ENCODE data around the gene TCERG1L. TPM values are rescaled to one million over a fixed set of nuclear protein-coding genes. Genes with fewer than 3 reads are reported as not detected.

Gene TCERG1L
- total and polyA plus RNA-seq, 4 donors = 1.9 to 23.5 (median 14.9) TPM

GRCh38 chr10:131092876-131093275 lies 218.6 kb downstream of the TCERG1L start:
- WGBS (ENCODE audit: insufficient coverage) = 86% methylated on average over 16 of the region's 21 CpGs

GRCh38 chr10:131092386-131092785 lies 219.1 kb downstream of the TCERG1L start:
- H3K27ac ChIP-seq (ENCODE audit: low read depth, low read length) = no peak overlapping the region
- peaks cover 6% of the 10 kb centered on the region for H3K36me3 ChIP-seq (ENCODE audit: control insufficient read depth, insufficient read depth, low read length)
- H3K4me1 ChIP-seq (ENCODE audit: control insufficient read depth, insufficient read depth, low read length) = peaks cover 20% of the 10 kb centered on the region
- DNase-seq (ENCODE audit: low read depth in 4 of 6, low spot score in 6 of 6) = no peak
- H3K4me3 ChIP-seq (ENCODE audit: low read depth, low read length) = no peak overlapping the region
- H3K9me3 ChIP-seq (ENCODE audit: control insufficient read depth, insufficient read depth, low read length) = no peaks in the 10 kb centered on the region
- 91% methylated on average over 6 of the region's 12 CpGs for WGBS (ENCODE audit: insufficient coverage)
- H3K27me3 ChIP-seq (ENCODE audit: control insufficient read depth, insufficient read depth, low read length) = no peaks in the 10 kb centered on the region

More at GRCh38 chr10:131092876-131093275, 218.6 kb downstream of the TCERG1L start:
- peaks cover 6% of the 10 kb centered on the region for H3K36me3 ChIP-seq (ENCODE audit: control insufficient read depth, insufficient read depth, low read length)
- no peaks in the 10 kb centered on the region for H3K9me3 ChIP-seq (ENCODE audit: control insufficient read depth, insufficient read depth, low read length)
- peak in 1 of 6 donors; percentile 46 for DNase-seq (ENCODE audit: low read depth in 4 of 6, low spot score in 6 of 6)
- peaks cover 20% of the 10 kb centered on the region for H3K4me1 ChIP-seq (ENCODE audit: control insufficient read depth, insufficient read depth, low read length)
- no peaks in the 10 kb centered on the region for H3K27me3 ChIP-seq (ENCODE audit: control insufficient read depth, insufficient read depth, low read length)
- no peak overlapping the region for H3K4me3 ChIP-seq (ENCODE audit: low read depth, low read length)
- H3K27ac ChIP-seq (ENCODE audit: low read depth, low read length) = no peak overlapping the region

GRCh38 chr10:131091682-131092081 lies 219.8 kb downstream of the TCERG1L start:
- Histone ChIP-seq H3K27me3 (ENCODE audit: control insufficient read depth, insufficient read depth, low read length) (no peaks in the 10 kb centered on the region), H3K4me3 (ENCODE audit: low read depth, low read length) (no peak overlapping the region), H3K36me3 (ENCODE audit: control insufficient read depth, insufficient read depth, low read length) (peaks cover 6% of the 10 kb centered on the region), H3K9me3 (ENCODE audit: control insufficient read depth, insufficient read depth, low read length) (no peaks in the 10 kb centered on the region), H3K4me1 (ENCODE audit: control insufficient read depth, insufficient read depth, low read length) (peaks cover 20% of the 10 kb centered on the region), H3K27ac (ENCODE audit: low read depth, low read length) (no peak overlapping the region)
- WGBS (ENCODE audit: insufficient coverage) = 80% methylated on average over 9 of the region's 11 CpGs
- no peak for DNase-seq (ENCODE audit: low read depth in 4 of 6, low spot score in 6 of 6)

- no peak overlapping the region for H3K4me3 ChIP-seq (ENCODE audit: low read depth, low read length)
- H3K36me3 ChIP-seq (ENCODE audit: control insufficient read depth, insufficient read depth, low read length) = peaks cover 6% of the 10 kb centered on the region
- H3K27me3 ChIP-seq (ENCODE audit: control insufficient read depth, insufficient read depth, low read length) = no peaks in the 10 kb centered on the region
- no peak for DNase-seq (ENCODE audit: low read depth in 4 of 6, low spot score in 6 of 6)
- peaks cover 20% of the 10 kb centered on the region for H3K4me1 ChIP-seq (ENCODE audit: control insufficient read depth, insufficient read depth, low read length)
- H3K9me3 ChIP-seq (ENCODE audit: control insufficient read depth, insufficient read depth, low read length) = no peaks in the 10 kb centered on the region
- WGBS (ENCODE audit: insufficient coverage) = 80% methylated on average over 17 of the region's 17 CpGs
- no peak overlapping the region for H3K27ac ChIP-seq (ENCODE audit: low read depth, low read length)
Observed at GRCh38 chr10:131090761-131091661, 220.5 kb downstream of the TCERG1L start.

- H3K9me3 ChIP-seq (ENCODE audit: control insufficient read depth, insufficient read depth, low read length) = no peaks in the 10 kb centered on the region
- no peak overlapping the region for H3K27ac ChIP-seq (ENCODE audit: low read depth, low read length)
- H3K4me1 ChIP-seq (ENCODE audit: control insufficient read depth, insufficient read depth, low read length) = peaks cover 13% of the 10 kb centered on the region
- no peak for DNase-seq (ENCODE audit: low read depth in 4 of 6, low spot score in 6 of 6)
- WGBS (ENCODE audit: insufficient coverage) = 87% methylated on average over 13 of the region's 14 CpGs
- H3K36me3 ChIP-seq (ENCODE audit: control insufficient read depth, insufficient read depth, low read length) = peaks cover 3% of the 10 kb centered on the region
- no peaks in the 10 kb centered on the region for H3K27me3 ChIP-seq (ENCODE audit: control insufficient read depth, insufficient read depth, low read length)
- H3K4me3 ChIP-seq (ENCODE audit: low read depth, low read length) = no peak overlapping the region
Observed at GRCh38 chr10:131089861-131090260, 221.7 kb downstream of the TCERG1L start.

GRCh38 chr10:131089150-131089549 lies 222.4 kb downstream of the TCERG1L start:
- Histone ChIP-seq H3K36me3 (ENCODE audit: control insufficient read depth, insufficient read depth, low read length) (peaks cover 3% of the 10 kb centered on the region), H3K4me3 (ENCODE audit: low read depth, low read length) (no peak overlapping the region), H3K9me3 (ENCODE audit: control insufficient read depth, insufficient read depth, low read length) (no peaks in the 10 kb centered on the region), H3K27ac (ENCODE audit: low read depth, low read length) (no peak overlapping the region), H3K4me1 (ENCODE audit: control insufficient read depth, insufficient read depth, low read length) (peaks cover 6% of the 10 kb centered on the region), H3K27me3 (ENCODE audit: control insufficient read depth, insufficient read depth, low read length) (no peaks in the 10 kb centered on the region)
- no peak for DNase-seq (ENCODE audit: low read depth in 4 of 6, low spot score in 6 of 6)
- WGBS (ENCODE audit: insufficient coverage) = 93% methylated on average over 16 of the region's 21 CpGs

- H3K4me3 ChIP-seq (ENCODE audit: low read depth, low read length) = no peak overlapping the region
- no peak overlapping the region for H3K27ac ChIP-seq (ENCODE audit: low read depth, low read length)
- no peaks in the 10 kb centered on the region for H3K27me3 ChIP-seq (ENCODE audit: control insufficient read depth, insufficient read depth, low read length)
- peaks cover 3% of the 10 kb centered on the region for H3K36me3 ChIP-seq (ENCODE audit: control insufficient read depth, insufficient read depth, low read length)
- H3K4me1 ChIP-seq (ENCODE audit: control insufficient read depth, insufficient read depth, low read length) = peaks cover 5% of the 10 kb centered on the region
- no peak for DNase-seq (ENCODE audit: low read depth in 4 of 6, low spot score in 6 of 6)
- H3K9me3 ChIP-seq (ENCODE audit: control insufficient read depth, insufficient read depth, low read length) = no peaks in the 10 kb centered on the region
- WGBS (ENCODE audit: insufficient coverage) = 88% methylated on average over 23 of the region's 25 CpGs
Observed at GRCh38 chr10:131088619-131089018, 222.9 kb downstream of the TCERG1L start.

- no peak overlapping the region for H3K4me3 ChIP-seq (ENCODE audit: low read depth, low read length)
- H3K4me1 ChIP-seq (ENCODE audit: control insufficient read depth, insufficient read depth, low read length) = peaks cover 5% of the 10 kb centered on the region
- DNase-seq (ENCODE audit: low read depth in 4 of 6, low spot score in 6 of 6) = no peak
- H3K27ac ChIP-seq (ENCODE audit: low read depth, low read length) = no peak overlapping the region
- H3K9me3 ChIP-seq (ENCODE audit: control insufficient read depth, insufficient read depth, low read length) = no peaks in the 10 kb centered on the region
- 83% methylated on average over 23 of the region's 24 CpGs for WGBS (ENCODE audit: insufficient coverage)
- H3K36me3 ChIP-seq (ENCODE audit: control insufficient read depth, insufficient read depth, low read length) = no peaks in the 10 kb centered on the region
- no peaks in the 10 kb centered on the region for H3K27me3 ChIP-seq (ENCODE audit: control insufficient read depth, insufficient read depth, low read length)
Observed at GRCh38 chr10:131087464-131088215, 223.9 kb downstream of the TCERG1L start.

GRCh38 chr10:131086511-131086910 lies 225.0 kb downstream of the TCERG1L start:
- DNase-seq (ENCODE audit: low read depth in 4 of 6, low spot score in 6 of 6) = no peak
- whole genome bisulfite sequencing (ENCODE audit: insufficient coverage) = 86% methylated on average over 3 of the region's 5 CpGs
- H3K36me3 ChIP-seq (ENCODE audit: control insufficient read depth, insufficient read depth, low read length) = no peaks in the 10 kb centered on the region
- H3K4me3 ChIP-seq (ENCODE audit: low read depth, low read length) = no peak overlapping the region
- no peaks in the 10 kb centered on the region for H3K9me3 ChIP-seq (ENCODE audit: control insufficient read depth, insufficient read depth, low read length)
- H3K4me1 ChIP-seq (ENCODE audit: control insufficient read depth, insufficient read depth, low read length) = peaks cover 14% of the 10 kb centered on the region
- H3K27ac ChIP-seq (ENCODE audit: low read depth, low read length) = no peak overlapping the region
- no peaks in the 10 kb centered on the region for H3K27me3 ChIP-seq (ENCODE audit: control insufficient read depth, insufficient read depth, low read length)

Measured in spinal cord (tissue), 10 donors.